Measurements from ENCODE around the gene NME7.

DNA sequence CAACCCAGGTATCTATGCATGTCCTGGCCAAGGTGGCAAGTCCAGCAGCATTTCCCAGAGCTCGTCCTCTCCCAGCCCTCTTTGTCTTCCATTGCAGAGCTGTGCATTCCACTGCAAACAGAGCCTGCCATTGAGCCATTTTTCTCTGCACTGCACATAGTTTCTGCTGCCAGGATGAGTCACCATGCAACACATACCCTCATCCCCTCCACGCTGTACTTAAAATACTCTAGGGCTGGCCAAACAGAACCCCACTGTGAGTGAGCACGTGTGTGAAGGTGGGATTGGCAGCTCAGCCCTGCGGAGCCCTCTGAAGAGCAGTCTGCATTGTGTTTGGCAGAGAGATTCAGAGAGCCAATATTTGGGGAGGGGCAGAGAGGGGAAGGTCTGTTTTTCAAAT is 265.0 kb downstream of the NME7 start:
- TF ChIP-seq, protein P1, sequence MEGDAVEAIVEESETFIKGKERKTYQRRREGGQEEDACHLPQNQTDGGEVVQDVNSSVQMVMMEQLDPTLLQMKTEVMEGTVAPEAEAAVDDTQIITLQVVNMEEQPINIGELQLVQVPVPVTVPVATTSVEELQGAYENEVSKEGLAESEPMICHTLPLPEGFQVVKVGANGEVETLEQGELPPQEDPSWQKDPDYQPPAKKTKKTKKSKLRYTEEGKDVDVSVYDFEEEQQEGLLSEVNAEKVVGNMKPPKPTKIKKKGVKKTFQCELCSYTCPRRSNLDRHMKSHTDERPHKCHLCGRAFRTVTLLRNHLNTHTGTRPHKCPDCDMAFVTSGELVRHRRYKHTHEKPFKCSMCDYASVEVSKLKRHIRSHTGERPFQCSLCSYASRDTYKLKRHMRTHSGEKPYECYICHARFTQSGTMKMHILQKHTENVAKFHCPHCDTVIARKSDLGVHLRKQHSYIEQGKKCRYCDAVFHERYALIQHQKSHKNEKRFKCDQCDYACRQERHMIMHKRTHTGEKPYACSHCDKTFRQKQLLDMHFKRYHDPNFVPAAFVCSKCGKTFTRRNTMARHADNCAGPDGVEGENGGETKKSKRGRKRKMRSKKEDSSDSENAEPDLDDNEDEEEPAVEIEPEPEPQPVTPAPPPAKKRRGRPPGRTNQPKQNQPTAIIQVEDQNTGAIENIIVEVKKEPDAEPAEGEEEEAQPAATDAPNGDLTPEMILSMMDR (conservative IDR thresholded peaks at IDR 0.05; ENCODE audit: low read depth, low read length) = no peak
- no peak for TF ChIP-seq EZH2 (IDR thresholded peaks at IDR 0.05; ENCODE audit: borderline replicate concordance, low read depth, low read length, poor library complexity, severe bottlenecking)

All from A673 (cell line).